ENCODE results near the gene C2orf78. TPM values are rescaled to one million over a fixed set of nuclear protein-coding genes. Genes with fewer than 3 reads are reported as not detected.

The C2orf78 gene
- total RNA-seq, 1 donor from 2014 or later: not detected

GRCh38 chr2:73852020-73852419, 68.0 kb downstream of the C2orf78 start:
- Mint-ChIP-seq H3K27ac (no peak overlapping the region), H3K4me3 (no peak overlapping the region), H3K9me3 (no peaks in the 10 kb centered on the region), H3K4me1 (ENCODE audit: unreplicated experiment) (no peaks in the 10 kb centered on the region), H3K36me3 (peaks cover 23% of the 10 kb centered on the region), H3K27me3 (no peaks in the 10 kb centered on the region)
- no peak for DNase-seq (ENCODE audit: extremely low spot score, unreplicated experiment)
- TF ChIP-seq, protein P1, sequence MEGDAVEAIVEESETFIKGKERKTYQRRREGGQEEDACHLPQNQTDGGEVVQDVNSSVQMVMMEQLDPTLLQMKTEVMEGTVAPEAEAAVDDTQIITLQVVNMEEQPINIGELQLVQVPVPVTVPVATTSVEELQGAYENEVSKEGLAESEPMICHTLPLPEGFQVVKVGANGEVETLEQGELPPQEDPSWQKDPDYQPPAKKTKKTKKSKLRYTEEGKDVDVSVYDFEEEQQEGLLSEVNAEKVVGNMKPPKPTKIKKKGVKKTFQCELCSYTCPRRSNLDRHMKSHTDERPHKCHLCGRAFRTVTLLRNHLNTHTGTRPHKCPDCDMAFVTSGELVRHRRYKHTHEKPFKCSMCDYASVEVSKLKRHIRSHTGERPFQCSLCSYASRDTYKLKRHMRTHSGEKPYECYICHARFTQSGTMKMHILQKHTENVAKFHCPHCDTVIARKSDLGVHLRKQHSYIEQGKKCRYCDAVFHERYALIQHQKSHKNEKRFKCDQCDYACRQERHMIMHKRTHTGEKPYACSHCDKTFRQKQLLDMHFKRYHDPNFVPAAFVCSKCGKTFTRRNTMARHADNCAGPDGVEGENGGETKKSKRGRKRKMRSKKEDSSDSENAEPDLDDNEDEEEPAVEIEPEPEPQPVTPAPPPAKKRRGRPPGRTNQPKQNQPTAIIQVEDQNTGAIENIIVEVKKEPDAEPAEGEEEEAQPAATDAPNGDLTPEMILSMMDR (conservative IDR thresholded peaks at IDR 0.05): no peak

GRCh38 chr2:73855526-73855925, 71.5 kb downstream of the C2orf78 start:
- H3K9me3 Mint-ChIP-seq: no peaks in the 10 kb centered on the region
- no peaks in the 10 kb centered on the region for H3K4me1 Mint-ChIP-seq (ENCODE audit: unreplicated experiment)
- H3K27ac Mint-ChIP-seq: no peak overlapping the region
- TF ChIP-seq, protein P1 (conservative IDR thresholded peaks at IDR 0.05): no peak
- peaks cover 41% of the 10 kb centered on the region for H3K36me3 Mint-ChIP-seq
- no peak for DNase-seq (ENCODE audit: extremely low spot score, unreplicated experiment)
- H3K27me3 Mint-ChIP-seq: no peaks in the 10 kb centered on the region
- no peak overlapping the region for H3K4me3 Mint-ChIP-seq

GRCh38 chr2:73856214-73856613, 72.2 kb downstream of the C2orf78 start:
- H3K9me3 Mint-ChIP-seq: no peaks in the 10 kb centered on the region
- H3K4me3 Mint-ChIP-seq: no peak overlapping the region
- H3K27me3 Mint-ChIP-seq: no peaks in the 10 kb centered on the region
- H3K4me1 Mint-ChIP-seq (ENCODE audit: unreplicated experiment): no peaks in the 10 kb centered on the region
- DNase-seq (ENCODE audit: extremely low spot score, unreplicated experiment): no peak
- H3K27ac Mint-ChIP-seq: no peak overlapping the region
- TF ChIP-seq, protein P1 (conservative IDR thresholded peaks at IDR 0.05): no peak
- peaks cover 42% of the 10 kb centered on the region for H3K36me3 Mint-ChIP-seq

DNA sequence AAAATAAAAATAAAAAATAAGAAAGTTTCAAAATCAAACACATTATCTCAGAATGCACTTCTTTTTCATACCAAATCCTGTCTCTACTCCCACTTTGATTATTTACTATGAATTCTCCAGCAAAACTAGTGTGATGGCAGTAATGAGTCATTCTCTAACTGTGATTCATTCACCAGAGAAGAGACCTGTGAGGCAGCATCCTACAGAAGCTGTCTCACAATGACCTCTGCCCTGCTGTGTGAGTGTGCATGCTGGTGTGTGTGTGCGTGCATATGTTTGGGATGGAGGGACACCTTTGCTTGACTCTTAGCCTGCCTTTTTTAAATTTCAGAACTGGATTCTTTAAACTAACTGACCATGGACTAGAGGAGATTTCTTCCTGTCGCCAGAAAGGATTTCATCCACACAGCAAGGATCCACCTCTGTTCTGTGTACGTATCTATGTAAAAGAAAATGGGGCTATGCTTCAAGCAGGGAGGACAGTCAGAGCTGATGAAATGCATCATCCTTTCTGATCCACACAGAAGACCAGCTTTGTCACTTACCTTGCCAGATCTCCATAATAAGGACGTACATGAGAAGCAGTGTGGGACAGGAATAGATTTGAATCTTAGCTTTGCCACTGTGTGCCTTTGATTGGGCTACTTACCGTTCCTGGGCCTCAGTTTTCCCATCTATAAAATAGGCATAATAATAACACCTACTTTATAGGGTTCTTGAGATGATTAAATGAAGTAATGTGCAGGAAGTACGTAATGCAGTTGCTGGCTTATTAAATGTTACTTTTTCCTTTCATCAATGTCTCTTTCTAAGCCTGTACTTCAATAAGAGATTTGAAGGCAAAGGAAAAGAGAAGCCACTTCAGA, 76.0 kb downstream of the C2orf78 start:
- Mint-ChIP-seq H3K9me3 (no peaks in the 10 kb centered on the region), H3K27ac (no peak overlapping the region), H3K36me3 (peaks cover 43% of the 10 kb centered on the region), H3K27me3 (no peaks in the 10 kb centered on the region), H3K4me1 (ENCODE audit: unreplicated experiment) (no peaks in the 10 kb centered on the region), H3K4me3 (no peak overlapping the region)
- DNase-seq (ENCODE audit: extremely low spot score, unreplicated experiment): no peak
- TF ChIP-seq, protein P1 (conservative IDR thresholded peaks at IDR 0.05): no peak

DNA sequence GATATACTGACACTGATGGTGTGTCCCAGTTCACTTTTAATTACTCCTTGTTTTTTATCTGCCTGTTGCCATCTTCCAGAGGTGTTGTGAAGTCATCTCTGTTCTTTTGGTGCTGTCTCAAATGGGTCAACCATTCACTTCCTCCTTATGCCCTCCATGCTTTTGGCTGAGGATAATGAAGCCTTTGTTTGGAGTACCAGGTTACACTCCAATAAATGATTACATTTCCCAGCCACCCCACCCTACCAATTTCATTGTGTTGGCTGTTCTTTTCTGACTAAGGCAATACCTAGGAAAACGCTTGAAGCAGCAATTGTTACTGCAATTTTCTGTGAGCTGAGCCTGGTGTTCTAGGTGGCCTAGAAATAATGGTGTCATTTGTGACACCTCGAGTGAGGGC, 79.0 kb downstream of the C2orf78 start:
- Mint-ChIP-seq H3K9me3 (no peaks in the 10 kb centered on the region), H3K4me3 (no peak overlapping the region), H3K27me3 (no peaks in the 10 kb centered on the region), H3K4me1 (ENCODE audit: unreplicated experiment) (no peaks in the 10 kb centered on the region), H3K27ac (no peak overlapping the region), H3K36me3 (peaks cover 36% of the 10 kb centered on the region)
- no peak for DNase-seq (ENCODE audit: extremely low spot score, unreplicated experiment)
- TF ChIP-seq, protein P1 (conservative IDR thresholded peaks at IDR 0.05): no peak

Other genes starting within 250 kb of the C2orf78 start
- 0.40 TPM in 1 of 2 replicates, not detected in the other for gene NAT8, start 141.8 kb upstream of the C2orf78 start, total RNA-seq (ENCODE audit: low replicate concordance)
- 28.8 and 33.6 TPM in 2 replicates for gene TPRKB, start 46.8 kb upstream of the C2orf78 start, total RNA-seq (ENCODE audit: low replicate concordance)
- gene DUSP11, start 4.1 kb upstream of the C2orf78 start, total RNA-seq (ENCODE audit: low replicate concordance): 26.1 and 30.9 TPM in 2 replicates
- gene STAMBP, start 44.8 kb downstream of the C2orf78 start, total RNA-seq (ENCODE audit: low replicate concordance): 39.0 and 41.0 TPM in 2 replicates
- 4.2 and 13.7 TPM in 2 replicates for gene ACTG2, start 108.8 kb downstream of the C2orf78 start, total RNA-seq (ENCODE audit: low replicate concordance)
- 59.3 and 73.4 TPM in 2 replicates for gene DGUOK, start 142.7 kb downstream of the C2orf78 start, total RNA-seq (ENCODE audit: low replicate concordance)
- 34.6 and 71.5 TPM in 2 replicates for gene TET3, start 200.7 kb downstream of the C2orf78 start, total RNA-seq (ENCODE audit: low replicate concordance)

Data from type B pancreatic cell (in vitro differentiated cells).